Stimulated activated CD4-positive, alpha-beta T cell treated with anti-CD3 and anti-CD28 coated beads, Interleukin-2, amount 100 ng/mL, for 48 hours (primary cell): Measurements from ENCODE around the gene UBR3.
"Not testable (repeated sequence)": the region's sequence is repeated elsewhere in the genome, so short reads cannot be mapped to it uniquely, and the experiment has no call there.

Experiments
- DNase-seq, 2 donors: peaks; one replicate each; pipeline ENCODE4 v3.0.0-alpha.2; 2020

UBR3 gene

GRCh38 chr2:169871994-169872393 lies 44.7 kb downstream of the UBR3 start:
- no peak for DNase-seq

- no peak for DNase-seq
Measured at GRCh38 chr2:169877398-169877797, 50.1 kb downstream of the UBR3 start.

GRCh38 chr2:169887120-169887519 lies 59.9 kb downstream of the UBR3 start:
- no peak for DNase-seq

GRCh38 chr2:169891593-169892298 lies 64.5 kb downstream of the UBR3 start:
- DNase-seq: no peak

- DNase-seq: no peak
Measured at GRCh38 chr2:169892951-169893350, 65.7 kb downstream of the UBR3 start.

GRCh38 chr2:169895294-169895985 lies 68.2 kb downstream of the UBR3 start:
- no peak for DNase-seq

GRCh38 chr2:169897834-169898233 lies 70.6 kb downstream of the UBR3 start:
- no peak for DNase-seq

- not testable (repeated sequence) for DNase-seq
Measured at GRCh38 chr2:169900103-169900502, 72.8 kb downstream of the UBR3 start.

GRCh38 chr2:169900686-169901085 lies 73.4 kb downstream of the UBR3 start:
- DNase-seq: no peak

- no peak for DNase-seq
Measured at GRCh38 chr2:169906731-169907130, 79.5 kb downstream of the UBR3 start.

- no peak for DNase-seq
Measured at GRCh38 chr2:169909376-169909775, 82.1 kb downstream of the UBR3 start.

GRCh38 chr2:169910109-169910799 lies 83.0 kb downstream of the UBR3 start:
- no peak for DNase-seq

GRCh38 chr2:169911119-169911518 lies 83.9 kb downstream of the UBR3 start:
- DNase-seq: no peak

- DNase-seq: no peak
Measured at GRCh38 chr2:169916623-169917022, 89.4 kb downstream of the UBR3 start.

GRCh38 chr2:169923977-169924376 lies 96.7 kb downstream of the UBR3 start:
- DNase-seq: no peak

GRCh38 chr2:169925968-169926367 lies 98.7 kb downstream of the UBR3 start:
- no peak for DNase-seq

GRCh38 chr2:169928463-169928864 lies 101.2 kb downstream of the UBR3 start:
- DNase-seq: no peak

- DNase-seq: no peak
Measured at GRCh38 chr2:169933124-169933711, 106.0 kb downstream of the UBR3 start.

GRCh38 chr2:169936652-169937051 lies 109.4 kb downstream of the UBR3 start:
- DNase-seq: not testable (repeated sequence)

- no peak for DNase-seq
Measured at GRCh38 chr2:169945515-169945914, 118.3 kb downstream of the UBR3 start.

- no peak for DNase-seq
Measured at GRCh38 chr2:169946092-169946491, 118.8 kb downstream of the UBR3 start.

GRCh38 chr2:169946546-169946945 lies 119.3 kb downstream of the UBR3 start:
- DNase-seq: no peak

GRCh38 chr2:169955940-169956339 lies 128.7 kb downstream of the UBR3 start:
- DNase-seq: no peak

- not testable (repeated sequence) for DNase-seq
Measured at GRCh38 chr2:169957219-169957618, 130.0 kb downstream of the UBR3 start.
